Melanocyte of skin (primary cell): ENCODE data around the gene FKBP10. TPM values are rescaled to one million over a fixed set of nuclear protein-coding genes. Genes with fewer than 3 reads are reported as not detected.

ENCODE experiments used
- small RNA-seq, 2 donors: library from RNA; depleted of rRNA; stranded (forward); fragments of <200 nt; gene quantifications; one replicate each; pipeline ENCODE3, GENCODE V24; 2012
- total RNA-seq, 2 donors: library from RNA; depleted of rRNA; stranded (reverse); fragments of >200 nt; gene quantifications; 2 replicates each; pipeline ENCODE4 v1.2.3, GENCODE V29; 2012

Gene FKBP10
- 100 to 1,000 TPM in 1 of 2 donors, 10 to 100 TPM in 1; 64.0 to 111 TPM for total RNA-seq

GRCh38 chr17:41812381-41813151 lies at the start of gene FKBP10:
Gene FKBP10, plus strand, starts transcription at chr17:41813004. Its CDS starts 31 bp downstream, at chr17:41813035.

GRCh38 chr17:41786227-41787020 lies 26.4 kb upstream of the FKBP10 start, which contains the start of gene JUP:
Gene JUP, minus strand, starts transcription at chr17:41786711. Its CDS starts 14,857 bp downstream, at chr17:41771854.

GRCh38 chr17:41811549-41812380 lies 1.0 kb upstream of the FKBP10 start, which contains the start of gene P3H4:
Gene P3H4, minus strand, starts transcription at chr17:41811949. Its CDS starts 34 bp downstream, at chr17:41811915.

GRCh38 chr17:41835800-41836549 lies 23.2 kb downstream of the FKBP10 start, which contains the start of gene NT5C3B:
Gene NT5C3B, minus strand, starts transcription at chr17:41836232. Its CDS starts 39 bp downstream, at chr17:41836193.

GRCh38 chr17:41837761-41838538 lies 25.1 kb downstream of the FKBP10 start, which contains the start of gene KLHL10:
Gene KLHL10, plus strand, starts transcription at chr17:41837825. Its CDS starts 108 bp downstream, at chr17:41837933.

GRCh38 chr17:41864836-41865595 lies 52.2 kb downstream of the FKBP10 start, which contains the start of gene KLHL11:
Gene KLHL11, minus strand, starts transcription at chr17:41865423. Its CDS starts 53 bp downstream, at chr17:41865370.

Small RNAs within 50 kb of the gene (small RNA-seq; reads per million reads assigned to genes)
- 0 reads per million in 2 donors for gene AC125257.2

Other genes starting within 250 kb of the FKBP10 start
- not detected for gene KRT9, start 240.9 kb upstream of the FKBP10 start, total RNA-seq
- 1 to 10 TPM in 1 of 2 donors, under 1 TPM in 1; under 0.01 to 1.0 TPM for gene KRT14, start 226.1 kb upstream of the FKBP10 start, total RNA-seq
- under 1 TPM in 1 of 2 donors, not detected in 1; 0.69 TPM for gene KRT16, start 200.2 kb upstream of the FKBP10 start, total RNA-seq
- gene KRT17, start 188.4 kb upstream of the FKBP10 start, total RNA-seq, result 1 to 10 TPM in 1 of 2 donors, not detected in 1; 1.7 TPM
- gene EIF1, start 124.1 kb upstream of the FKBP10 start, total RNA-seq, result 10 to 100 TPM; 52.3 to 67.3 TPM
- gene GAST, start 100.7 kb upstream of the FKBP10 start, total RNA-seq, result not detected
- under 1 TPM in 1 of 2 donors, not detected in 1; under 0.01 TPM for gene HAP1, start 78.4 kb upstream of the FKBP10 start, total RNA-seq
- 1 to 10 TPM; 1.7 to 3.8 TPM for gene JUP, start 26.3 kb upstream of the FKBP10 start, total RNA-seq
- 10 to 100 TPM; 17.2 to 24.0 TPM for gene P3H4, start 1.1 kb upstream of the FKBP10 start, total RNA-seq
- gene NT5C3B, start 23.2 kb downstream of the FKBP10 start, total RNA-seq, result 10 to 100 TPM; 37.5 to 49.0 TPM
- gene KLHL10, start 24.8 kb downstream of the FKBP10 start, total RNA-seq, result under 1 TPM in 1 of 2 donors, not detected in 1; under 0.01 TPM
- gene KLHL11, start 52.4 kb downstream of the FKBP10 start, total RNA-seq, result 10 to 100 TPM; 23.4 to 26.6 TPM
- 100 to 1,000 TPM; 219 to 239 TPM for gene ACLY, start 105.9 kb downstream of the FKBP10 start, total RNA-seq
- under 1 TPM; 0.67 to 0.69 TPM for gene ODAD4, start 117.6 kb downstream of the FKBP10 start, total RNA-seq
- gene CNP, start 153.8 kb downstream of the FKBP10 start, total RNA-seq, result 100 to 1,000 TPM; 226 to 268 TPM
- 10 to 100 TPM; 52.7 to 74.3 TPM for gene DNAJC7, start 204.4 kb downstream of the FKBP10 start, total RNA-seq
- gene NKIRAS2, start 207.1 kb downstream of the FKBP10 start, total RNA-seq, result 10 to 100 TPM; 25.8 to 33.6 TPM
- under 1 TPM; under 0.01 to 0.34 TPM for gene C17orf113, start 237.6 kb downstream of the FKBP10 start, total RNA-seq